Keratinocyte (primary cell): ENCODE results near the gene EAPP.
"Not testable (repeated sequence)": the region's sequence is repeated elsewhere in the genome, so short reads cannot be mapped to it uniquely, and the experiment has no call there.

Source experiments
- CTCF ChIP-seq, 3 experiments: IDR thresholded peaks in 1 of 3; conservative IDR thresholded peaks in 1 of 3; optimal IDR thresholded peaks in 1 of 3; 2 replicates in 2 of 3; 3 replicates in 1 of 3; pipeline versions ENCODE3 to v1.5.1; 2011; ENCODE audit warnings: low read length in 3 of 3, mild to moderate bottlenecking in 3 of 3, moderate library complexity in 2 of 3, control low read depth in 1 of 3, inconsistent platforms in 1 of 3; ENCODE audit not compliant: insufficient read depth in 2 of 3; ENCODE audit errors: extremely low read depth in 1 of 3
- EZH2 ChIP-seq: IDR thresholded peaks from one replicate; pipeline ENCODE4 v1.6.1; 2012; ENCODE audit warnings: inconsistent platforms, mild to moderate bottlenecking, low read length, moderate library complexity

GRCh38 chr14:34562037-34562775 lies 22.7 kb upstream of the EAPP start:
- not testable (repeated sequence) for TF ChIP-seq CTCF (optimal IDR thresholded peaks at IDR 0.05 in 1 of 3, IDR thresholded peaks at IDR 0.05 in 1 of 3, conservative IDR thresholded peaks at IDR 0.05 in 1 of 3; ENCODE audit: extremely low read depth in 1 of 3, insufficient read depth in 2 of 3, low read length in 3 of 3); EZH2
